A549 (cell line): ENCODE data around the gene TRIO. TPM values are rescaled to one million over a fixed set of nuclear protein-coding genes. Genes with fewer than 3 reads are reported as not detected.

Experiments used
- ATAC-seq, 2 experiments: fragments of 200-7000 bp in 1 of 2; fragments of >200 bp in 1 of 2; cut with Nextera tagmentation in 1 of 2; cut with Tn5 transposase in 1 of 2; 3 replicates each; pipeline versions ENCODE4 v1.8.0 to v1.9.1; 2018 to 2020; ENCODE audit warnings: mild to moderate bottlenecking in 1 of 2, moderate library complexity in 1 of 2
- CTCF ChIA-PET: fragments of 300-600 bp; sonication (Branson Sonifier 250); formaldehyde crosslinking; extraction: SDS; loops from one replicate; lab custom pipeline; 2021; ENCODE audit warnings: antibody characterized with exemption, inconsistent platforms; lab: Yijun Ruan, JAX
- POLR2A ChIA-PET: fragments of 350-600 bp; formaldehyde crosslinking; extraction: SDS; loops from one replicate; lab custom pipeline; 2021; ENCODE audit warnings: antibody characterized with exemption, inconsistent platforms; lab: Yijun Ruan, JAX
- DNase-seq, 2 experiments: peaks; one replicate each; pipeline versions ENCODE4 v3.0.0 to v3.0.0-alpha.2; 2011 to 2016; ENCODE audit warnings: low read depth in 1 of 2, low spot score in 1 of 2
- FAIRE-seq: peaks from 2 replicates; lab custom pipeline; 2011; peaks lifted over from hg19 to GRCh38; lab: Jason Lieb, UNC
- H3K27ac ChIP-seq, 2 experiments: fragments of >200 bp; sonication (Bioruptor Twin); formaldehyde crosslinking; 3 replicates each; pipeline ENCODE4 v1.5.1; 2016 to 2017
- H3K4me1 ChIP-seq: fragments of >200 bp; sonication (Bioruptor Twin); formaldehyde crosslinking; 3 replicates; pipeline ENCODE4 v1.6.1; 2016
- H3K4me2 ChIP-seq: fragments of >200 bp; sonication (Bioruptor Twin); formaldehyde crosslinking; 3 replicates; pipeline ENCODE4 v1.6.1; 2016
- H3K4me3 ChIP-seq: fragments of >200 bp; sonication (Bioruptor Twin); formaldehyde crosslinking; 3 replicates; pipeline ENCODE4 v1.5.1; 2016
- H3K9me3 ChIP-seq: fragments of >200 bp; sonication (Bioruptor Twin); formaldehyde crosslinking; 3 replicates; pipeline ENCODE4 v1.6.1; 2016
- ATOH8 ChIP-seq: fragments of 250-450 bp; sonication (Bioruptor Pico); IDR thresholded peaks from 2 replicates; pipeline ENCODE4 v1.5.0; 2020; ENCODE audit warnings: low read depth, mild to moderate bottlenecking, moderate library complexity
- BHLHE40 ChIP-seq: IDR thresholded peaks from 2 replicates; pipeline ENCODE4 v1.6.1; 2012; ENCODE audit warnings: low read depth, low read length, inconsistent platforms
- CEBPB ChIP-seq, 2 experiments: fragments of >200 bp in 1 of 2; sonication (Bioruptor Twin) in 1 of 2; formaldehyde crosslinking in 1 of 2; IDR thresholded peaks; 2 replicates each; pipeline ENCODE4 v1.6.1; 2012 to 2016
- HEYL ChIP-seq: fragments of 250-450 bp; sonication (Bioruptor Pico); IDR thresholded peaks from 2 replicates; pipeline ENCODE4 v1.8.0; 2021; ENCODE audit warnings: mild to moderate bottlenecking, moderate library complexity
- HOXA7 ChIP-seq: fragments of 250-450 bp; sonication (Bioruptor Pico); IDR thresholded peaks from 2 replicates; pipeline ENCODE4 v1.5.0; 2020; ENCODE audit warnings: mild to moderate bottlenecking, moderate library complexity
- HOXB5 ChIP-seq: fragments of 250-450 bp; sonication (Bioruptor Pico); IDR thresholded peaks from 2 replicates; pipeline ENCODE4 v1.5.0; 2020; ENCODE audit warnings: mild to moderate bottlenecking, moderate library complexity
- JUN ChIP-seq, 2 experiments: fragments of >200 bp; sonication (Bioruptor Twin); formaldehyde crosslinking; IDR thresholded peaks; 2 replicates in 1 of 2; 3 replicates in 1 of 2; pipeline ENCODE4 v1.6.1; 2016 to 2017
- KDM1A ChIP-seq: fragments of 200-600 bp; sonication (generic); IDR thresholded peaks from 2 replicates; pipeline ENCODE4 v1.6.1; 2016; ENCODE audit warnings: low read depth, mild to moderate bottlenecking
- KDM5A ChIP-seq: fragments of 200-600 bp; sonication (generic); IDR thresholded peaks from 2 replicates; pipeline ENCODE4 v1.6.1; 2016; ENCODE audit warnings: antibody characterized with exemption, mild to moderate bottlenecking
- MAX ChIP-seq: IDR thresholded peaks from 2 replicates; pipeline ENCODE4 v1.6.1; 2012
- MAZ ChIP-seq: fragments of 150-350 bp; IDR thresholded peaks from 2 replicates; pipeline ENCODE4 v1.6.1; 2014; ENCODE audit warnings: antibody characterized with exemption, low read depth, low read length, borderline replicate concordance
- MYC ChIP-seq: IDR thresholded peaks from 2 replicates; pipeline ENCODE4 v1.6.1; 2012; ENCODE audit warnings: mild to moderate bottlenecking, inconsistent platforms, low read length, improper control_type of control experiment, borderline replicate concordance
- NFE2L2 ChIP-seq: fragments of 150-350 bp; conservative IDR thresholded peaks from 2 replicates; pipeline ENCODE4 v1.6.1; 2014; ENCODE audit warnings: low read length
- NPAS2 ChIP-seq: fragments of 250-450 bp; sonication (Bioruptor Pico); IDR thresholded peaks from 2 replicates; pipeline ENCODE4 v1.8.0; 2022; ENCODE audit warnings: mild to moderate bottlenecking, moderate library complexity, borderline replicate concordance
- NR3C1 ChIP-seq: fragments of >200 bp; sonication (Bioruptor Twin); formaldehyde crosslinking; IDR thresholded peaks from 3 replicates; pipeline ENCODE4 v1.6.1; 2017
- PBX3 ChIP-seq: IDR thresholded peaks from 2 replicates; pipeline ENCODE4 v1.6.1; 2012
- POLR2AphosphoS2 ChIP-seq: conservative IDR thresholded peaks from 2 replicates; pipeline ENCODE4 v1.6.1; 2012; ENCODE audit warnings: low read length, improper control_type of control experiment, inconsistent platforms
- REST ChIP-seq: fragments of 200-600 bp; sonication (generic); IDR thresholded peaks from 2 replicates; pipeline ENCODE4 v1.6.1; 2016; ENCODE audit warnings: antibody characterized with exemption, mild to moderate bottlenecking, moderate library complexity
- RFX5 ChIP-seq: fragments of 450-650 bp; IDR thresholded peaks from 2 replicates; pipeline ENCODE4 v1.7.1; 2014; ENCODE audit warnings: antibody characterized with exemption, mild to moderate bottlenecking, moderate library complexity
- RNF2 ChIP-seq: fragments of 200-600 bp; sonication (generic); IDR thresholded peaks from 2 replicates; pipeline ENCODE4 v1.6.1; 2016; ENCODE audit warnings: low read depth, mild to moderate bottlenecking, antibody characterized with exemption, moderate library complexity, borderline replicate concordance
- SREBF2 ChIP-seq: fragments of 450-650 bp; IDR thresholded peaks from 2 replicates; pipeline ENCODE4 v1.6.1; 2014; ENCODE audit warnings: mild to moderate bottlenecking, moderate library complexity
- ZC3H11A ChIP-seq: fragments of 450-650 bp; IDR thresholded peaks from 2 replicates; pipeline ENCODE4 v1.6.1; 2014; ENCODE audit warnings: antibody characterized with exemption, mild to moderate bottlenecking
- ZNF302 ChIP-seq: fragments of 250-450 bp; sonication (Bioruptor Pico); IDR thresholded peaks from 2 replicates; pipeline ENCODE4 v1.9.0; 2021; ENCODE audit warnings: inconsistent platforms, mild to moderate bottlenecking, moderate library complexity
- ZSCAN20 ChIP-seq: fragments of 250-450 bp; sonication (Bioruptor Pico); IDR thresholded peaks from 2 replicates; pipeline ENCODE4 v1.8.0; 2022; ENCODE audit warnings: mild to moderate bottlenecking, moderate library complexity
- WGBS: methylation state at CpG from one replicate; pipeline ENCODE4 v1.1.6; 2017; ENCODE audit errors: missing lambda C conversion rate; 5-methylcytosine and 5-hydroxymethylcytosine counted together
- polyA plus RNA-seq, 4 experiments: library from polyadenylated mRNA; depleted of rRNA in 3 of 4; stranded (reverse); fragments of >200 nt; fragmentation: RNase III in 1 of 4; extraction: RNeasy Plus Mini Kit Qiagen cat#74134 plus additional on column Dnase treatment in 1 of 4; gene quantifications; 2 replicates in 3 of 4; 3 replicates in 1 of 4; pipeline ENCODE4 v1.2.3, GENCODE V29; 2011 to 2017

Gene TRIO
- polyA plus RNA-seq, 2 of the 4 experiments (the other 2 are of a cell fraction), result 47.5 to 79.0 TPM

- TF ChIP-seq POLR2AphosphoS2, result no peak
- TF ChIP-seq ZSCAN20 (CRISPR knock-in tag), result no peak
- TF ChIP-seq ZNF302, result no peak
- TF ChIP-seq NR3C1, result no peak
- TF ChIP-seq ZC3H11A, result no peak
- TF ChIP-seq ATOH8, result no peak
- no peaks in the 10 kb centered on the region for H3K4me1 ChIP-seq
- 96% methylated on average over 47 of the region's 60 CpGs for WGBS
- DNase-seq, result no peak
- ChIA-PET POLR2A (no interaction called here), CTCF (interaction anchor here (1.2 kb wide), 1 partner anchor 161 kb away, joined by 3 read pairs; no protein-coding TSS in a partner anchor)
- ATAC-seq, result no peak
- H3K4me2 ChIP-seq, result no peak overlapping the region
- no peak overlapping the region for H3K27ac ChIP-seq
- FAIRE-seq, result no peak
- no peaks in the 10 kb centered on the region for H3K9me3 ChIP-seq
- no peak overlapping the region for H3K4me3 ChIP-seq
Observed at GRCh38 chr5:14487897-14488570, 344.9 kb downstream of the TRIO start.

- FAIRE-seq, result no peak
- Histone ChIP-seq H3K4me2 (no peak overlapping the region), H3K9me3 (no peaks in the 10 kb centered on the region), H3K4me3 (no peak overlapping the region), H3K27ac (no peak overlapping the region), H3K4me1 (no peaks in the 10 kb centered on the region)
- POLR2A ChIA-PET, result no interaction called here
- no peak for ATAC-seq
- DNase-seq, result no peak
- no peak for TF ChIP-seq KDM1A
- TF ChIP-seq MYC, result no peak
- TF ChIP-seq JUN (IDR thresholded peaks at IDR 0.05), result no peak
- TF ChIP-seq RNF2, result no peak
- TF ChIP-seq NR3C1, result no peak
- no peak for TF ChIP-seq HOXA7
- TF ChIP-seq SREBF2, result no peak
- no peak for TF ChIP-seq NFE2L2
- no peak for TF ChIP-seq KDM5A
- no peak for TF ChIP-seq MAZ
- no peak for TF ChIP-seq REST
- TF ChIP-seq HOXB5 (CRISPR knock-in tag), result no peak
- TF ChIP-seq BHLHE40, result no peak
- no peak for TF ChIP-seq CEBPB (IDR thresholded peaks at IDR 0.05)
- TF ChIP-seq NPAS2, result no peak
- no peak for TF ChIP-seq MAX
- TF ChIP-seq PBX3, result no peak
- TF ChIP-seq ZC3H11A, result no peak
- no peak for TF ChIP-seq HEYL (CRISPR knock-in tag)
- no peak for TF ChIP-seq RFX5
- WGBS, result 96% methylated on average over 11 of the region's 11 CpGs
- CTCF ChIA-PET, result no interaction called here
Observed at GRCh38 chr5:14488709-14489108, 345.6 kb downstream of the TRIO start.
